Natural killer cell (primary cell): ENCODE results near the gene KIAA0232. TPM values are rescaled to one million over a fixed set of nuclear protein-coding genes. Genes with fewer than 3 reads are reported as not detected.
A peak's percentile ranks its signal among the peaks of the same experiment; 100 is the strongest.

Source experiments
- ATAC-seq, 3 donors: fragments of 150-1000 bp in 2 of 3; fragments of 200-7000 bp in 1 of 3; cut with Tn5 transposase; 1 replicate in 1 of 3; 2 replicates in 2 of 3; pipeline ENCODE4 v1.10.0; 2021; ENCODE audit warnings: mild to moderate bottlenecking in 2 of 3, moderate library complexity in 2 of 3
- DNase-seq, 2 donors: peaks; one replicate each; pipeline versions ENCODE4 v3.0.0 to v3.0.0-alpha.2; 2013 to 2021; ENCODE audit warnings: mixed read lengths in 1 of 2
- H3K27ac ChIP-seq: one replicate; pipeline ENCODE4 v1.5.1; 2013; ENCODE audit warnings: mild to moderate bottlenecking, low read length
- H3K27me3 ChIP-seq: one replicate; pipeline ENCODE4 v1.6.1; 2013; ENCODE audit warnings: low read length; ENCODE audit not compliant: control insufficient read depth, insufficient read depth
- H3K36me3 ChIP-seq: one replicate; pipeline ENCODE4 v1.6.1; 2013; ENCODE audit warnings: low read length; ENCODE audit not compliant: control insufficient read depth, insufficient read depth
- H3K4me1 ChIP-seq: one replicate; pipeline ENCODE4 v1.6.1; 2013; ENCODE audit warnings: low read length; ENCODE audit not compliant: control insufficient read depth, insufficient read depth
- H3K4me3 ChIP-seq: one replicate; pipeline ENCODE4 v1.5.1; 2013; ENCODE audit warnings: low read length
- H3K9me3 ChIP-seq: one replicate; pipeline ENCODE4 v1.6.1; 2013; ENCODE audit warnings: low read length; ENCODE audit not compliant: control insufficient read depth, insufficient read depth
- H3K27ac Mint-ChIP-seq, 2 donors: one replicate each; pipeline ENCODE4 v1.8.0; 2022; ENCODE audit warnings: mild to moderate bottlenecking in 2 of 2, mixed read lengths in 2 of 2, moderate library complexity in 1 of 2
- H3K27me3 Mint-ChIP-seq, 2 donors: one replicate each; pipeline ENCODE4 v1.8.0; 2022; ENCODE audit warnings: low read depth in 2 of 2, mixed read lengths in 2 of 2
- H3K36me3 Mint-ChIP-seq: one replicate; pipeline ENCODE4 v1.8.0; 2022; ENCODE audit warnings: mixed read lengths
- H3K4me1 Mint-ChIP-seq, 2 donors: one replicate each; pipeline ENCODE4 v1.8.0; 2022; ENCODE audit warnings: mixed read lengths in 2 of 2
- H3K4me3 Mint-ChIP-seq: one replicate; pipeline ENCODE4 v1.8.0; 2022; ENCODE audit warnings: mild to moderate bottlenecking, moderate library complexity, mixed read lengths
- H3K9me3 Mint-ChIP-seq, 2 donors: one replicate each; pipeline ENCODE4 v1.8.0; 2022; ENCODE audit warnings: mixed read lengths in 2 of 2
- WGBS: methylation state at CpG from one replicate; pipeline ENCODE4 v1.1.7; 2013; ENCODE audit warnings: missing lambda C conversion rate; ENCODE audit not compliant: insufficient coverage; 5-methylcytosine and 5-hydroxymethylcytosine counted together
- intact Hi-C: fragments of 100-400 bp; cut with micrococcal nuclease; formaldehyde crosslinking; loops from one replicate; pipeline ENCODE4 v1.14.2; 2022
- total RNA-seq, 4 donors: library from RNA; stranded (reverse); fragments of 120-200 nt in 1 of 4; gene quantifications; one replicate each; pipeline versions ENCODE4 v1.2.3 to v1.2.4, GENCODE V29; 2013 to 2022
- TF ChIP-seq, protein P1 (sequence below): fragments of 200-600 bp; IDR thresholded peaks from one replicate; pipeline ENCODE4 v1.8.0; 2022; ENCODE audit warnings: antibody characterized with exemption

KIAA0232 gene
- total RNA-seq, 3 donors from 2014 or later (not counting 1 experiment from before 2014, with no cell fraction given), result 24.7 to 30.3 (median 28.6) TPM

DNA sequence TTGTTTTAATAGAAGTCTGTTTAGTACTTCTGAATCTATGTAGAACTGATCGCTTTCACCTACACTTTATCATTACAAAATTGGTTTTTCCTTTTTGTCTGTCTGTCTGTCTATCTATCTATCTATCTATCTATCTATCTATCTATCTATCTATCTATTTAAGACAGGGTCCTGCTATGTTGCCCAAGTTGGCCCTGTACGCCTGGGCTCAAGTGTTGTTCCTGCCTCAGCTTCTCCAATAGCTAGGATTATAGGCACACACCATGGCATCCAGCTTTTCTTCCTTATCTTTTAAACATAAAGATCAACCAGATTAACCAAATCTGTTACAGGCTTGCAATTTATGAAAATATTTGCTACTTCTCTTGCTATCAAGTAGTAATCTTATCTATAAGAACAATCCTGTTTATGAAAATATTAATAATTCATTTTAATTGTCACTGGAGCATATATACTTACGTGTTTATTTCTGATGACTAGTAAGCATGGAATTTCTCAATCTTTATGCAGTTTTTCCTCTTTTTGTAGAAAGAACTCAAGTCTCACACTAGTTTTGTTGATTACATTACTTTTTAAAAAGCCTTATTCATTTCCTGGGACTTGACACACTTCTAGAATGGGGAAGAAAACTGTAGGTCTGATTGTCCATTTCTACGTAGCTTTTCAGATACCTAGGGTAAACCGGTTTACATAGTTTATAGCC is 24.5 kb downstream of the KIAA0232 start:
- Histone ChIP-seq H3K4me3 (no peak overlapping the region), H3K27me3 (no peaks in the 10 kb centered on the region), H3K27ac (no peak overlapping the region), H3K36me3 (no peaks in the 10 kb centered on the region), H3K9me3 (no peaks in the 10 kb centered on the region), H3K4me1 (no peaks in the 10 kb centered on the region)
- intact Hi-C loops, result loop anchor here (5.0 kb wide), 1 partner anchor 45 kb away; no protein-coding TSS in a partner anchor
- peak overlapping the region in 1 of 2 donors; percentile 37 for H3K27ac Mint-ChIP-seq
- no peak for DNase-seq
- H3K9me3 Mint-ChIP-seq, result no peaks in the 10 kb centered on the region
- WGBS, result 82% methylated on average over 4 of the region's 5 CpGs
- TF ChIP-seq, protein P1, sequence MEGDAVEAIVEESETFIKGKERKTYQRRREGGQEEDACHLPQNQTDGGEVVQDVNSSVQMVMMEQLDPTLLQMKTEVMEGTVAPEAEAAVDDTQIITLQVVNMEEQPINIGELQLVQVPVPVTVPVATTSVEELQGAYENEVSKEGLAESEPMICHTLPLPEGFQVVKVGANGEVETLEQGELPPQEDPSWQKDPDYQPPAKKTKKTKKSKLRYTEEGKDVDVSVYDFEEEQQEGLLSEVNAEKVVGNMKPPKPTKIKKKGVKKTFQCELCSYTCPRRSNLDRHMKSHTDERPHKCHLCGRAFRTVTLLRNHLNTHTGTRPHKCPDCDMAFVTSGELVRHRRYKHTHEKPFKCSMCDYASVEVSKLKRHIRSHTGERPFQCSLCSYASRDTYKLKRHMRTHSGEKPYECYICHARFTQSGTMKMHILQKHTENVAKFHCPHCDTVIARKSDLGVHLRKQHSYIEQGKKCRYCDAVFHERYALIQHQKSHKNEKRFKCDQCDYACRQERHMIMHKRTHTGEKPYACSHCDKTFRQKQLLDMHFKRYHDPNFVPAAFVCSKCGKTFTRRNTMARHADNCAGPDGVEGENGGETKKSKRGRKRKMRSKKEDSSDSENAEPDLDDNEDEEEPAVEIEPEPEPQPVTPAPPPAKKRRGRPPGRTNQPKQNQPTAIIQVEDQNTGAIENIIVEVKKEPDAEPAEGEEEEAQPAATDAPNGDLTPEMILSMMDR, result no peak
- peaks cover 29 to 54% of the 10 kb centered on the region in 2 donors for H3K4me1 Mint-ChIP-seq
- H3K27me3 Mint-ChIP-seq, result no peaks in the 10 kb centered on the region
- no peaks in the 10 kb centered on the region for H3K36me3 Mint-ChIP-seq
- ATAC-seq, result peak in 1 of 3 donors; percentile 37
- H3K4me3 Mint-ChIP-seq, result no peak overlapping the region

DNA sequence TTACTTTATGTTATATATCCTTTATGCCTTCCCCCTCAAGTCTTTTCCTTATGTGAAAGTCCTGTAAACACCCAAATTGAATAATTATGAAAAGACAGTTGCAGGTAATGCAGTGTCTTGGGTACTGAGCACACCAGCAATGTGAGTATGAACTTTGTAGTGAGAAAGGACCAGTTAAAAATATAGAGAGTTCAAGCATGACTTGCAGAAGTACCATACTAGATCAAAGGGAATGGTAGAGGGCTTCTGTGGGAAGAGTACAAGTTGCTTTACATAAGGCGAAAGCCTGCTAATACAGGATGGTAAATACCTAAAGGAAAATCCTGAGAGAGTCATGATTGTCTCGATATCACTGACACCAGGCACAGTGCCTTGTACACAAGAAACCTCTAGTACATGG is 25.7 kb downstream of the KIAA0232 start:
- H3K36me3 ChIP-seq, result no peaks in the 10 kb centered on the region
- H3K4me1 ChIP-seq, result no peaks in the 10 kb centered on the region
- H3K36me3 Mint-ChIP-seq, result no peaks in the 10 kb centered on the region
- H3K27me3 ChIP-seq, result no peaks in the 10 kb centered on the region
- no peaks in the 10 kb centered on the region for H3K9me3 Mint-ChIP-seq
- DNase-seq (no peak), ATAC-seq (no peak)
- H3K27me3 Mint-ChIP-seq, result no peaks in the 10 kb centered on the region
- H3K4me3 ChIP-seq, result no peak overlapping the region
- no peak overlapping the region for H3K27ac ChIP-seq
- intact Hi-C loops, result loop anchor here (5.0 kb wide), 1 partner anchor 44 kb away; no protein-coding TSS in a partner anchor
- TF ChIP-seq, protein P1, result no peak
- no peaks in the 10 kb centered on the region for H3K9me3 ChIP-seq
- no peak overlapping the region for H3K4me3 Mint-ChIP-seq
- peaks cover 29 to 51% of the 10 kb centered on the region in 2 donors for H3K4me1 Mint-ChIP-seq
- WGBS, result 100% methylated on average over 2 of the region's 2 CpGs
- peak overlapping the region; percentile 37 to 50 for H3K27ac Mint-ChIP-seq

GRCh38 chr4:6811165-6811564 is 28.6 kb downstream of the KIAA0232 start:
- TF ChIP-seq, protein P1, result no peak
- Histone ChIP-seq H3K4me3 (no peak overlapping the region), H3K9me3 (no peaks in the 10 kb centered on the region), H3K36me3 (no peaks in the 10 kb centered on the region), H3K4me1 (no peaks in the 10 kb centered on the region), H3K27ac (no peak overlapping the region), H3K27me3 (no peaks in the 10 kb centered on the region)
- ATAC-seq (no peak), DNase-seq (no peak)
- peaks cover 34 to 63% of the 10 kb centered on the region in 2 donors for H3K4me1 Mint-ChIP-seq
- intact Hi-C loops, result no loop called here
- no peaks in the 10 kb centered on the region for H3K9me3 Mint-ChIP-seq
- H3K4me3 Mint-ChIP-seq, result no peak overlapping the region
- no peaks in the 10 kb centered on the region for H3K36me3 Mint-ChIP-seq
- H3K27ac Mint-ChIP-seq, result peak overlapping the region in 1 of 2 donors; percentile 0
- H3K27me3 Mint-ChIP-seq, result no peaks in the 10 kb centered on the region
- 96% methylated on average over 6 of the region's 6 CpGs for WGBS
